ENCODE results near the gene METTL22.

DNA sequence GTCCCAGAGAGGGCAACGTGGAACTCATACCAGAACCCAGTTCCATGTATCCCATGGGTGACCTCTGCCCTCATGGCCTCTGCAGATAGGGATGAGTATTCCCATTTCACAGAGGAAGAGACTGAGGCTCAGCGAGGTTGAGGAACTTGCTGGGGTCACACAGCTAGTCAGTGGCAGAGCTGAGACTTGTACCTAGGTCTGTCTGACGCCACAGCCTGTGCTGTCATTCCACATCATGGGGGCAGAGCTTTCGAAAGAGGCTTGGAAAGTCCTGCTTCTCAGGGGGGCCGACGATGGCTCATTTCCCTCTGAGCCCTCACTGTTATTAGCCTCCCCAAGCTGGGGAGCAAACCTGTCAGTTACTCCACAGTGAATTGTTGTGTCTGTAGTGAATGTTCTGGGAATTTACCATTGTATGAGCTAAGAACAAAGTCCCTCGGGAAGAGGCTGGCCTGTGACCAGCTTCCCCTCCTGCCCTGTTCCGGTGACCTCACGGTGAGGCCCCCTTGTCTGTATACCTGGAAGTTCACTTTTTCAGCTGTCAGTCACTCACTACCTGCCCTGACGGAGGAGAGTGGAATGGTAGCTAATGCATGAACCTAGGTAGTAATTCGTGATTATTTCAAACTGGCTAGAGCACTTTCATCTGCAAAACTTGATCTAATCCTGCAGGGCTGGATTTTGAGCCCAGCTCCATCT lies 8.9 kb downstream of the METTL22 start:
- TF ChIP-seq, protein P1, sequence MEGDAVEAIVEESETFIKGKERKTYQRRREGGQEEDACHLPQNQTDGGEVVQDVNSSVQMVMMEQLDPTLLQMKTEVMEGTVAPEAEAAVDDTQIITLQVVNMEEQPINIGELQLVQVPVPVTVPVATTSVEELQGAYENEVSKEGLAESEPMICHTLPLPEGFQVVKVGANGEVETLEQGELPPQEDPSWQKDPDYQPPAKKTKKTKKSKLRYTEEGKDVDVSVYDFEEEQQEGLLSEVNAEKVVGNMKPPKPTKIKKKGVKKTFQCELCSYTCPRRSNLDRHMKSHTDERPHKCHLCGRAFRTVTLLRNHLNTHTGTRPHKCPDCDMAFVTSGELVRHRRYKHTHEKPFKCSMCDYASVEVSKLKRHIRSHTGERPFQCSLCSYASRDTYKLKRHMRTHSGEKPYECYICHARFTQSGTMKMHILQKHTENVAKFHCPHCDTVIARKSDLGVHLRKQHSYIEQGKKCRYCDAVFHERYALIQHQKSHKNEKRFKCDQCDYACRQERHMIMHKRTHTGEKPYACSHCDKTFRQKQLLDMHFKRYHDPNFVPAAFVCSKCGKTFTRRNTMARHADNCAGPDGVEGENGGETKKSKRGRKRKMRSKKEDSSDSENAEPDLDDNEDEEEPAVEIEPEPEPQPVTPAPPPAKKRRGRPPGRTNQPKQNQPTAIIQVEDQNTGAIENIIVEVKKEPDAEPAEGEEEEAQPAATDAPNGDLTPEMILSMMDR (IDR thresholded peaks at IDR 0.05), result no peak
- no peak for TF ChIP-seq ZFX (IDR thresholded peaks at IDR 0.05; ENCODE audit: borderline replicate concordance)

All from 22Rv1 (cell line).